GM13977 (cell line): Measurements from ENCODE around the gene NID1.
A peak's percentile ranks its signal among the peaks of the same experiment; 100 is the strongest.

Experiments
- DNase-seq: peaks from one replicate; pipeline ENCODE4 v3.0.0; 2012; ENCODE audit warnings: low spot score
- in situ Hi-C: fragments of 300-500 bp; cut with MboI; formaldehyde crosslinking; loops from one replicate; pipeline ENCODE4 v1.12.0; 2022; ENCODE audit warnings: low sequenced_read_pairs, low pct_unique_long_range_greater_than_20kb, mixed read lengths, inconsistent platforms; ENCODE audit not compliant: unreplicated experiment
- TF ChIP-seq, protein P1 (sequence below): IDR thresholded peaks from 2 replicates; pipeline ENCODE4 v1.5.1; 2012; ENCODE audit warnings: mild to moderate bottlenecking, control low read depth; ENCODE audit not compliant: insufficient read depth; ENCODE audit errors: extremely low read depth, missing control alignments

NID1 gene

DNA sequence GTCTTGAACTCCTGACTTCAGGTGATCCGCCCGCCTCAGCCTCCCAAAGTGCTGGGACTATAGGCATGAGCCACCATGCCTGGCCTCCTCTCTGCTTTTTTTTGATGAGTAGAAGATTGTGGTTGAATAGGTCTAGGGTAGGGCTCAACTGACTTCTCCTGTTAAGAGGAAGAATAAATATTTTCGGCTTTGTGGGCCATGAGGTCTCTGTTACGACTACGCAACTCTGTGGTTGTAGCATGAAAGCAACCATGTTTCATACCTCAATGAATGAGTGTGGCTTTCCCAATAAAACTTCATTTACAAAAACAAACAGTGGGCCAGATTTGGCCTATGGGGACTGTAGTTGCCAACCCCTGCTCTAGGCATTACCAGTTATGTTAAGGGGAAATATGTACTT lies 67.8 kb downstream of the NID1 start:
- TF ChIP-seq, protein P1, sequence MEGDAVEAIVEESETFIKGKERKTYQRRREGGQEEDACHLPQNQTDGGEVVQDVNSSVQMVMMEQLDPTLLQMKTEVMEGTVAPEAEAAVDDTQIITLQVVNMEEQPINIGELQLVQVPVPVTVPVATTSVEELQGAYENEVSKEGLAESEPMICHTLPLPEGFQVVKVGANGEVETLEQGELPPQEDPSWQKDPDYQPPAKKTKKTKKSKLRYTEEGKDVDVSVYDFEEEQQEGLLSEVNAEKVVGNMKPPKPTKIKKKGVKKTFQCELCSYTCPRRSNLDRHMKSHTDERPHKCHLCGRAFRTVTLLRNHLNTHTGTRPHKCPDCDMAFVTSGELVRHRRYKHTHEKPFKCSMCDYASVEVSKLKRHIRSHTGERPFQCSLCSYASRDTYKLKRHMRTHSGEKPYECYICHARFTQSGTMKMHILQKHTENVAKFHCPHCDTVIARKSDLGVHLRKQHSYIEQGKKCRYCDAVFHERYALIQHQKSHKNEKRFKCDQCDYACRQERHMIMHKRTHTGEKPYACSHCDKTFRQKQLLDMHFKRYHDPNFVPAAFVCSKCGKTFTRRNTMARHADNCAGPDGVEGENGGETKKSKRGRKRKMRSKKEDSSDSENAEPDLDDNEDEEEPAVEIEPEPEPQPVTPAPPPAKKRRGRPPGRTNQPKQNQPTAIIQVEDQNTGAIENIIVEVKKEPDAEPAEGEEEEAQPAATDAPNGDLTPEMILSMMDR: no peak
- in situ Hi-C loops: no loop called here
- no peak for DNase-seq

DNA sequence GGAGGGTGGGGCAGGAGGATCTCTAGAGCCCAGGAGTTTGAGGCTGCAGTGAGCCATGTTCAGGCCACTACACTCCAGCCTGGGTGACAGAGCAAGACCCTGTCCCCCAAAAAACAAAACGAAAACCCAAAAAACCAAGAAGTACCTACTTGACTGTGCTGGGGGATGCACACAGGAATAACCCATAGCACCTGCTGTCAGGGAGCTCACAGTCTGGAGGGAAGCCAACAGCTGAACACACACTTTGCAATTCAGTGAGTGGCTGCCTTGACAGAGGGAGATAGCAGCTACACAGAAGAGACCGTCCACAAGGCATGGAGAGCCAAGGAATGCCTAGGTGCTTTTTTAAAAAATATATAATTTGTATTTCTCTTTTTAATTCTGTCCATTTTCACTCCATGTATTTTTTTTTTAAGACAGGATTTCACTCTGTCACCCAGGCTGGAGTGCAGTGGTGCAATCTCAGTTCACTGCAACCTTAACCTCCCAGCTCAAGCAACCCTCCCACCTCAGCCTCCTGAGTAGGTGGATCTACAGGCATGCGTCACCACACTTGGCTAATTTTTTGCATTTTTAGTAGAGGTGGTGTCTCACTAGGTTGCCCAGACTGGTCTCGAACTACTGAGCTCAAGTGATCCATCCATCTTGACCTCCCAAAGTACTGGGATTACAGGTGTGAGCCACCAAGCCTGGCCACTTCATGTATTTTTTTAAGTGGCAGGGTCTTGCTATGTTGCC lies 68.7 kb downstream of the NID1 start:
- in situ Hi-C loops: no loop called here
- peak; percentile 56 for DNase-seq
- TF ChIP-seq, protein P1: no peak

DNA sequence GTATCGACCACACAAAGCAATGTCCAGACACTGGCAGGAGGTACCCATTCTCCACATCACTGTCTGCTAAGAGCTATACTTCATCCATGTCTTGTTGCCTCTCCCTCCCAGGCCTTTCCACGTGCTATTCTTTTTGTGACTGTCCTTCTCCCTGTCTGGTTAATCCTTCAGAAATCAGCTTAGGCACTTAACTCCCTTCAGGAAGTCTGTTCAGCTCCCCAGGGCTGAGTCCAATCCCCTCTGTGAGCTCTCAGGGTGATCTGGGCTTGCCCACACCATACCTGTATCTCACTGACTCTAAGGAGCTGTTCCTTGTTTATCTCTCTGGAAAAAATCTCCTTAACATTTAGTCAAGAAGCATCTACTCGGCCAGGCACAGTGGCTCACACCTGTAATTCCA lies 69.4 kb downstream of the NID1 start:
- DNase-seq: no peak
- TF ChIP-seq, protein P1: no peak
- in situ Hi-C loops: no loop called here

DNA sequence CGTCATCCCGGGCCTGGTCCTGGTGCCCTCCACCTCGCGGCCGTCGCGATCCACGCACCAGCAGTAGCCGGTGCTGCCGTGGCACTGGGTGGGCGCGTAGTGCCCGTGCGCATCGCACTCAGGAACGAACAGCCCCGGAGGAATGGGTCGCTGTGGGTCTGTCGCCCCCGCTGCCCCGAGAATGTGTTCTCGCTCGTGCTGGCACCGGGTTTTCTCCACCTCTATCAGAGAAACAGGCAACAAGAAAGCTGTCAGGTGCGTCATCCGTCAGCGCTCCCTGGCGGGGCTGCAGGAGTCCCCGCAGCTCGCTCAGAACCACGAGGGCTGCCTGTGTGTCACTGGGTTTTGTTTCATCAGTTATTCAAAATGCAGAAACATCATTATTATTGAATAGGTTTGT lies 71.2 kb downstream of the NID1 start:
- no peak for DNase-seq
- in situ Hi-C loops: no loop called here
- TF ChIP-seq, protein P1: no peak

DNA sequence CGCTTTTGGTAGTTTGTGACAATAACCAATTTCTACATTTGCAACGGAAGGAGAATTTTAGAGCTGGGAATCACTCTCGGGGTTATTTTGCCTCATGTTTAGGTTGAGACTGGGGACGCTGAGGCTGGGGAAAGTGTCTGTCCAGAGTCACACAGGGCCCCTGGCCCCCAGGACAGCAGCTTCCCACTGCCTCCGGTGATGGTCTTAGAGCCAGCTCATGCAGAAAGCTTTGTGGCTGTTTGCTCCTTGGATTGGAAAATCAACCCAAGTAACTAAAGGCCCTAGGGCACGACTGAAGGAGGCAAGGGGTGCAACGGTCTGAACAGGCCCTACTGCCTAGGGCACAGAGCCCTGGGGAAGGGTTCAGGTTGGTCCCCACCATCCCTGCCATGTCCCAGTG lies 72.0 kb downstream of the NID1 start:
- in situ Hi-C loops: no loop called here
- no peak for DNase-seq
- TF ChIP-seq, protein P1: no peak

DNA sequence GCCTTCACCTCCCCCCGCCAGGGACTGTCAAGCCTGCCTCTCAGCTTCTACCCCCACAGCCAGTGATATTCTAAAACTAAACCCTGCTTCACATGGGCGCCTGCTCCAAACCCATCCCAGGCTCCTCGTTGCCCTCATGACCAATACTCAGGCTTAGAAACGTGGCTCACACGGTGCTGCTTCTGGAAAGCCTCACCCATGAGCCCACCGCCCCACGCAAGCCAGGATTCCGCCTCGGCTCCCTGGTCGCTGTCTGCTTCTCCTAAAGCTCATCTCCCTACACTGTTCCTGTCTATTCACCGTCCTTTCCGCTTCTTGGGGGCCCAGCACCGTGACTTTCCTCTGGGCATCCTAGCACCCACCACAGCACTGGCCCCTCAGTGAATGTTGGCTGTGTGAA lies 72.5 kb downstream of the NID1 start:
- in situ Hi-C loops: no loop called here
- TF ChIP-seq, protein P1: no peak
- no peak for DNase-seq
